OCI-LY1 (cell line): ENCODE measurements around the gene KIF22.

Experiments used
- EZH2 ChIP-seq: fragments of 200-600 bp; sonication (generic), shearing (Covaris generic); IDR thresholded peaks from 2 replicates; pipeline ENCODE4 v1.8.0; 2017; ENCODE audit warnings: borderline replicate concordance, mixed run types, mild to moderate bottlenecking, antibody characterized with exemption, low read length, moderate library complexity, mixed read lengths
- TF ChIP-seq, protein P1 (sequence below): fragments of 200-600 bp; sonication (generic), shearing (Covaris generic); IDR thresholded peaks from 2 replicates; pipeline ENCODE4 v1.5.1; 2017; ENCODE audit warnings: mild to moderate bottlenecking, antibody characterized with exemption, low read length, moderate library complexity, mixed read lengths

DNA sequence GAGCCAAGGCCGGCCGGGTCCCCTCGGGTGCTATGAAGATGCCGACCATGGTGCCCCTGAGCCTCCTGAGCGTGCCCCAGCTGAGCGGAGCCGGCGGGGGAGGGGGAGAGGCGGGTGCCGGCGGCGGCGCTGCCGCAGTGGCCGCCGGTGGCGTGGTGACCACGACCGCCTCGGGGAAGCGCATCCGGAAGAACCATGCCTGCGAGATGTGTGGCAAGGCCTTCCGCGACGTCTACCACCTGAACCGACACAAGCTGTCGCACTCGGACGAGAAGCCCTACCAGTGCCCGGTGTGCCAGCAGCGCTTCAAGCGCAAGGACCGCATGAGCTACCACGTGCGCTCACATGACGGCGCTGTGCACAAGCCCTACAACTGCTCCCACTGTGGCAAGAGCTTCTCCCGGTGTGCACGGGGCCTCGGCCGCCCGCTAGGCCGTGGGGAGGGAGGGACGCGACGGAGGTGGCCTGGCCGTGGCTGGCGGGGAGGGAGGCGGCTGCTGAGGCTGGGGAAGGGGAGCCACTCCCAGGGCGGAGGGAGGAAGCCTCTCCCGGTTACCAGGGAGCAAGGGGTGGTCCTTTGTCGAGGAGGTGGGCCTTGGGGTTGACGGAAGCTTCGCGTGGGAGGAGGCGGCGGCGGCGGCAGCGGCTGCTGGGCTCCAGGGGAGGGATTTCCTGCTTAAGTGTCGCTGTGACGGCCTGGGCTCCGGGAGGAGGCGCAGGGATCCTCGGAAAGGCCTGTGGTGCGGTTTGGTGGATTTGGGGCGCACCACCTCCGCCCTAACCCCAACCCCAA lies 17.1 kb downstream of the KIF22 start:
- TF ChIP-seq, protein P1, sequence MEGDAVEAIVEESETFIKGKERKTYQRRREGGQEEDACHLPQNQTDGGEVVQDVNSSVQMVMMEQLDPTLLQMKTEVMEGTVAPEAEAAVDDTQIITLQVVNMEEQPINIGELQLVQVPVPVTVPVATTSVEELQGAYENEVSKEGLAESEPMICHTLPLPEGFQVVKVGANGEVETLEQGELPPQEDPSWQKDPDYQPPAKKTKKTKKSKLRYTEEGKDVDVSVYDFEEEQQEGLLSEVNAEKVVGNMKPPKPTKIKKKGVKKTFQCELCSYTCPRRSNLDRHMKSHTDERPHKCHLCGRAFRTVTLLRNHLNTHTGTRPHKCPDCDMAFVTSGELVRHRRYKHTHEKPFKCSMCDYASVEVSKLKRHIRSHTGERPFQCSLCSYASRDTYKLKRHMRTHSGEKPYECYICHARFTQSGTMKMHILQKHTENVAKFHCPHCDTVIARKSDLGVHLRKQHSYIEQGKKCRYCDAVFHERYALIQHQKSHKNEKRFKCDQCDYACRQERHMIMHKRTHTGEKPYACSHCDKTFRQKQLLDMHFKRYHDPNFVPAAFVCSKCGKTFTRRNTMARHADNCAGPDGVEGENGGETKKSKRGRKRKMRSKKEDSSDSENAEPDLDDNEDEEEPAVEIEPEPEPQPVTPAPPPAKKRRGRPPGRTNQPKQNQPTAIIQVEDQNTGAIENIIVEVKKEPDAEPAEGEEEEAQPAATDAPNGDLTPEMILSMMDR = peak; percentile 65
- no peak for TF ChIP-seq EZH2
